ENCODE measurements around the gene CEP295NL.

Gene CEP295NL

DNA sequence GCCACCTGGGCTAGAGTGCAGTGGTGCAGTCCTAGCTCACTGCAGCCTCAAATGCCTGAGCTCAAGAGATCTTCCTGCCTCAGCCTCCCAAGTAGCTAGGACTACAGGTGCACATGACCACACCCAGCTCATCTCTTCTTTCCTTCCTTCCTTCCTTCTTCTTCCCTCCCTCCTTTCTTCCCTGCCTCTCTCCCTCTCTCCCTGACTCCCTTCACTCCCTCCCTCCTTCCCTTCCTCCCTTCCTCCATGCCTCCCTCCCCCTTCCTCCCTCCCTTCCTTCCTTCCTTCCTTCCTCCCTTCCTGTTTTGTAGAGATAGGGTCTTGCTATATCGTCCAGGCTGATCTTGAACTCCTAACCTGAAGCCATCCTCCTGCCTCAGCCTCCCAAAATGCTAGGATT lies 38.9 kb downstream of the CEP295NL start:
- no peak for DNase-seq (ENCODE audit: low read depth)

GRCh38 chr17:78862073-78863023 lies 40.7 kb downstream of the CEP295NL start:
- peak; percentile 82 for DNase-seq (ENCODE audit: low read depth)

- DNase-seq (ENCODE audit: low read depth), result no peak
Observed at GRCh38 chr17:78861229-78861628, 41.8 kb downstream of the CEP295NL start.

DNA sequence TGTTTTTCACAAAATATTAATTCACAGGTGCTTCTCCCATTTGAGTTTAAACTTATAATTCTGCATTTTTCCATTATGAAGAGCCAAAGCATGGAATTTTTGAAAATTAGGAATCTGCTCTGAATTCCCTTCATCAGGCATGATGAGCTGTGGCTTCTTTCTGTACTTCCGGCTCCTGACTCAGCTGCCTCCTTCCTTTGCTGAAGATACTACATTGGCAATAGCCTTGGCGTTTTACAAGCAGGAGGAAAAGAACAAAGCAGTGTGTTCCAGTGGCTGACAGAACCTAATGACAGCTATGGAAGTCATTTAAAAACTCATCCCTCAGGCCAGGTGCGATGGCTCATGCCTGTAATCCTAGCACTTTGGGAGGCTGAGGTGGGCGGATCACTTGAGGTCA lies 44.0 kb downstream of the CEP295NL start:
- DNase-seq (ENCODE audit: low read depth), result no peak

GRCh38 chr17:78857266-78857665 lies 45.7 kb downstream of the CEP295NL start:
- DNase-seq (ENCODE audit: low read depth), result no peak

GRCh38 chr17:78855561-78856165 lies 47.3 kb downstream of the CEP295NL start:
- DNase-seq (ENCODE audit: low read depth), result no peak

DNA sequence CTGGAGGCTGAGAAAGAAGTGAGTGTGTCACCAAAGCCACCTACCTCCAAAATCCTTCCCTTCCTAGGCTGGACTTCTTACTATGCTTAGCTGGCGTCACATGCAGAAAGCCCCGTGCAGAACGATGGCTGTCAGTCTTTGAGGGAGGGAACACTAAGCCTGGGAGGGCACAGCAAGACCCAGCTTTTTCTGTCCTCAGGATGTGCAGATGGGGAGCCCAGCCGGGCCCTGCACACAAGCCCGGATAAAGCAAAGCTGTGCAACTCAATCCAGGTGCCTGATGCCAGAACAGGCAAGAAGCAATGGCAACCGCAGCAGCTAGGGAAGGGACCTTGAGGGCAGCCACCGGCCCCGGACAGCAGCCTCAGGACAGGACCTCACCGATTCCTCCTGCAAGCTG lies 48.5 kb downstream of the CEP295NL start:
- no peak for DNase-seq (ENCODE audit: low read depth)

DNA sequence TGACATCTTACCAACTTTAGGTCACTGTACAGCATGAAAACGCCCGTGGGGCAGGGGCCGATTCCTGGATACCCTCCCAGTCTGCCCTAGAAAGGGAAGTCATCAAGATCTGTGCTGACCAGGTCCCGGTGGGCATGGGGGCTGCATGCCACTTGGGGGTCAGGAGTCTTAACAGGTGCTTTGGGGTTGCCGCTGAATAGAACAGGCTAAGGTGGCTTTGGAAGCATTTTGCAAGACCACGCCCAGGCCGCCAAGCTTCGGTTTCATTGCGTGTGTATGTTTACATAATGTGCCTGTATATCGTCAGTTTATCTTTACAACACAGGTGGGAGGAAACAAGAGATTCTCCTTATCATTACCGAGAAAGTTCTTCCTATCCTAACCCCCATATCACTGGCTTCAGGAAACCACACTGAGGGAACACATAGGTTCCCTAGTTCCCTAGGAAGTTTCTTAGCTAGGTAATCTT lies 49.0 kb downstream of the CEP295NL start:
- DNase-seq (ENCODE audit: low read depth), result no peak

DNA sequence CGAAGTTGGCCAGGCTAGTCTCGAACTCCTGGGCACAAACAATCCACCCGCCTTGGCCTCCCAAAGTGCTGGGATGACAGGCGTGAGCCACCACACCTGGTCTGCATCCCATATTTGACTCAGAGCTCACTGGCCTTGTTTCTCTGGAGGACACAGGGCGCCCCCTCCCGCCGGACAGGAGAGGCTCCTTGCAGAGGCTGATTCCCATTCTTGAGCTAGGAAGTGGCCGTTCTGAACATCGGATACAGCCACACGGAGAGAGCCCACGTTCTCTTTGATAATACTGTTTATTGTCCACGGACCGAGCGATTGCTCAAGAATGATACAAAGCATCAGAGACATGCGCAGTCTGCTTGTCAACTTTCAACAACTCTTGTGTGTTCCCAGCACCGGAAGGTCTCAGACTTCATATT lies 50.3 kb downstream of the CEP295NL start:
- DNase-seq (ENCODE audit: low read depth), result no peak

DNA sequence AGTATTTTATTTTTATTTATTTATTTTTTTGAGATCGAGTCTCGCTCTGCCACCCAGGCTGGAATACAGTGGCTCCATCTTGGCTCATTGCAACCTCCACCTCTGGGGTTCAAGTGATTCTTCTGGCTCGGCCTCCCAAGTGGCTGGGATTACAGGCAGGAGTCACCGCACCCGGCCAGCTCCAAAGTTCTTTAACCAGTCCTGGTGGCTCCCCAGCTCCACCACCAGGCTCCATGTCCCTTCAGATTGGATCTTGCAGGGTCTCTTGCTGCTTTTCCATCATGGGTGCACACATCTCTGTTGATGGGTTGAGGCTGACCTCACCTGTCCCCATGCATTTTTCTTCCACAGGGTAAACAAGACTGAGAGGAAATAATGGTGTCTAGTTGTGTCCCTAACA lies 54.0 kb downstream of the CEP295NL start:
- DNase-seq (ENCODE audit: low read depth), result no peak

- no peak for DNase-seq (ENCODE audit: low read depth)
Observed at GRCh38 chr17:78847052-78847451, 55.9 kb downstream of the CEP295NL start.

GRCh38 chr17:78844301-78845005 lies 58.5 kb downstream of the CEP295NL start:
- DNase-seq (ENCODE audit: low read depth), result no peak

- DNase-seq (ENCODE audit: low read depth), result no peak
Observed at GRCh38 chr17:78842881-78843565, 60.0 kb downstream of the CEP295NL start.

GRCh38 chr17:78840780-78841611 lies 62.0 kb downstream of the CEP295NL start, which contains the start of gene USP36:
TSS of gene USP36 (minus strand) at chr17:78840814. CDS start at chr17:78836363, 4,451 bp downstream.
- DNase-seq (ENCODE audit: low read depth), result peak; percentile 83
